GM18867 (cell line): ENCODE results near the gene KCTD17.

Experiments used
- ATAC-seq: cut with Tn5 transposase; IDR thresholded peaks from one replicate; pipeline ENCODE4 v1.9.1; 2021; ENCODE audit warnings: mild to moderate bottlenecking, moderate library complexity; ENCODE audit not compliant: unreplicated experiment

The KCTD17 gene

GRCh38 chr22:37100589-37101127 is 49.1 kb downstream of the KCTD17 start:
- no peak for ATAC-seq

GRCh38 chr22:37101311-37102066 is 49.9 kb downstream of the KCTD17 start:
- ATAC-seq: no peak

GRCh38 chr22:37103151-37103550 is 51.6 kb downstream of the KCTD17 start:
- ATAC-seq: no peak

GRCh38 chr22:37103656-37104452 is 52.3 kb downstream of the KCTD17 start:
- no peak for ATAC-seq

GRCh38 chr22:37105154-37105553 is 53.6 kb downstream of the KCTD17 start:
- no peak for ATAC-seq

GRCh38 chr22:37105990-37106389 is 54.4 kb downstream of the KCTD17 start:
- no peak for ATAC-seq

GRCh38 chr22:37107816-37108621 is 56.5 kb downstream of the KCTD17 start:
- no peak for ATAC-seq

GRCh38 chr22:37109242-37109917 is 57.8 kb downstream of the KCTD17 start, which contains the start of gene TMPRSS6:
Gene TMPRSS6, minus strand, starts transcription at chr22:37109713. Its CDS starts 6,296 bp downstream, at chr22:37103417.
- ATAC-seq: no peak

GRCh38 chr22:37111156-37111717 is 59.7 kb downstream of the KCTD17 start:
- no peak for ATAC-seq

GRCh38 chr22:37112084-37112728 is 60.7 kb downstream of the KCTD17 start:
- no peak for ATAC-seq
